Loucy (cell line): ENCODE data around the gene CDYL2.

Experiments
- CTCF ChIP-seq: fragments of 200-600 bp; sonication (generic); conservative IDR thresholded peaks from 2 replicates; pipeline ENCODE4 v1.5.1; 2014; ENCODE audit warnings: mild to moderate bottlenecking, antibody characterized with exemption, low read length
- EZH2phosphoT487 ChIP-seq: fragments of 200-600 bp; IDR thresholded peaks from 2 replicates; pipeline ENCODE4 v1.6.1; 2018; ENCODE audit warnings: antibody characterized with exemption, mild to moderate bottlenecking, moderate library complexity, borderline replicate concordance

- no peak for TF ChIP-seq CTCF
- TF ChIP-seq EZH2phosphoT487: no peak
These were observed 234.8 kb downstream of the CDYL2 start for GRCh38 chr16:80569440-80570105.
